Astrocyte (in vitro differentiated cells and primary cell): Measurements from ENCODE around the gene CMIP. TPM values are rescaled to one million over a fixed set of nuclear protein-coding genes. Genes with fewer than 3 reads are reported as not detected.

Experiments
- DNase-seq: peaks from one replicate; pipeline ENCODE4 v3.0.0-alpha.2; 2010; ENCODE audit warnings: low read depth
- FAIRE-seq: peaks from 2 replicates; lab custom pipeline; 2011; peaks lifted over from hg19 to GRCh38; lab: Jason Lieb, UNC
- H2AFZ ChIP-seq: 2 replicates; pipeline ENCODE4 v1.6.0; 2012; ENCODE audit warnings: low read depth, low read length, inconsistent platforms
- H3K27ac ChIP-seq: 2 replicates; pipeline ENCODE4 v1.5.1; 2011; ENCODE audit warnings: low read depth, low read length, inconsistent platforms
- H3K27me3 ChIP-seq: 2 replicates; pipeline ENCODE4 v1.6.0; 2011; ENCODE audit warnings: low read length, inconsistent platforms; ENCODE audit not compliant: insufficient read depth
- H3K36me3 ChIP-seq: 2 replicates; pipeline ENCODE4 v1.5.1; 2011; ENCODE audit warnings: low read length, inconsistent platforms; ENCODE audit not compliant: insufficient read depth
- H3K4me1 ChIP-seq: 2 replicates; pipeline ENCODE4 v1.5.1; 2011; ENCODE audit warnings: low read length, inconsistent platforms; ENCODE audit not compliant: insufficient read depth
- H3K4me2 ChIP-seq: 2 replicates; pipeline ENCODE4 v1.6.0; 2012; ENCODE audit warnings: low read length, inconsistent platforms
- H3K4me3 ChIP-seq: 2 replicates; pipeline ENCODE4 v1.5.1; 2011; ENCODE audit warnings: low read depth, mild to moderate bottlenecking, low read length, inconsistent platforms; ENCODE audit not compliant: insufficient read depth
- H3K79me2 ChIP-seq: 2 replicates; pipeline ENCODE4 v1.6.0; 2012; ENCODE audit warnings: mild to moderate bottlenecking, low read length, inconsistent platforms; ENCODE audit not compliant: insufficient read depth
- H3K9ac ChIP-seq: 2 replicates; pipeline ENCODE4 v1.6.0; 2012; ENCODE audit warnings: mild to moderate bottlenecking, low read length, inconsistent platforms
- H3K9me3 ChIP-seq: 2 replicates; pipeline ENCODE4 v1.5.1; 2012; ENCODE audit warnings: low read depth, mild to moderate bottlenecking, low read length, inconsistent platforms; ENCODE audit not compliant: insufficient read depth
- H4K20me1 ChIP-seq: 2 replicates; pipeline ENCODE4 v1.6.0; 2012; ENCODE audit warnings: low read length, inconsistent platforms; ENCODE audit not compliant: insufficient read depth
- H3K27ac Mint-ChIP-seq: one replicate; pipeline ENCODE4 v1.8.0; 2021; ENCODE audit warnings: mild to moderate bottlenecking, mixed read lengths; ENCODE audit not compliant: unreplicated experiment
- H3K27me3 Mint-ChIP-seq: one replicate; pipeline ENCODE4 v1.8.0; 2021; ENCODE audit warnings: low read depth, mixed read lengths; ENCODE audit not compliant: unreplicated experiment
- H3K36me3 Mint-ChIP-seq: one replicate; pipeline ENCODE4 v1.8.0; 2021; ENCODE audit warnings: low read depth, mixed read lengths; ENCODE audit not compliant: unreplicated experiment
- H3K4me1 Mint-ChIP-seq: one replicate; pipeline ENCODE4 v1.8.0; 2021; ENCODE audit warnings: low read depth, mixed read lengths; ENCODE audit not compliant: unreplicated experiment
- H3K4me3 Mint-ChIP-seq: one replicate; pipeline ENCODE4 v1.8.0; 2021; ENCODE audit warnings: mild to moderate bottlenecking, moderate library complexity, mixed read lengths; ENCODE audit not compliant: unreplicated experiment
- H3K9me3 Mint-ChIP-seq: one replicate; pipeline ENCODE4 v1.8.0; 2021; ENCODE audit warnings: mild to moderate bottlenecking, mixed read lengths; ENCODE audit not compliant: unreplicated experiment
- CTCF ChIP-seq: IDR thresholded peaks from 2 replicates; pipeline ENCODE4 v1.5.1; 2011; ENCODE audit warnings: low read depth, mild to moderate bottlenecking, inconsistent platforms, low read length, moderate library complexity; ENCODE audit not compliant: insufficient read depth
- EZH2 ChIP-seq: IDR thresholded peaks from 2 replicates; pipeline ENCODE4 v1.6.1; 2012; ENCODE audit warnings: mild to moderate bottlenecking, low read length, inconsistent platforms; ENCODE audit not compliant: insufficient read depth
- total RNA-seq: library from RNA; stranded (reverse); gene quantifications from 2 replicates; pipeline ENCODE4 v1.2.1, GENCODE V29; 2021

CMIP gene
- total RNA-seq, 1 donor from 2014 or later = 71.5 TPM

- peak overlapping the region; percentile 85 for H2AFZ ChIP-seq
- H3K4me2 ChIP-seq = peak overlapping the region; percentile 87
- H3K79me2 ChIP-seq = no peaks in the 10 kb centered on the region
- H3K4me1 Mint-ChIP-seq = peaks cover 9% of the 10 kb centered on the region
- FAIRE-seq (no peak), DNase-seq (peak; percentile 68)
- peaks cover 3% of the 10 kb centered on the region for H3K27me3 ChIP-seq
- peak overlapping the region; percentile 63 for H3K9ac ChIP-seq
- H3K27ac ChIP-seq = peak overlapping the region; percentile 24
- H3K27ac Mint-ChIP-seq = peak overlapping the region; percentile 64
- no peaks in the 10 kb centered on the region for H3K36me3 ChIP-seq
- H3K36me3 Mint-ChIP-seq = peaks cover 2% of the 10 kb centered on the region
- H3K4me3 ChIP-seq = peak overlapping the region; percentile 53
- peaks cover 12% of the 10 kb centered on the region for H3K4me1 ChIP-seq
- H4K20me1 ChIP-seq = no peaks in the 10 kb centered on the region
- H3K4me3 Mint-ChIP-seq = peak overlapping the region; percentile 76
- peaks cover 14% of the 10 kb centered on the region for H3K27me3 Mint-ChIP-seq
- TF ChIP-seq EZH2 = no peak
- TF ChIP-seq CTCF = peak; percentile 15
- H3K9me3 Mint-ChIP-seq = no peaks in the 10 kb centered on the region
- H3K9me3 ChIP-seq = no peaks in the 10 kb centered on the region
Observed at GRCh38 chr16:81730090-81731051, 285.8 kb downstream of the CMIP start.

GRCh38 chr16:81731649-81732048 is 287.0 kb downstream of the CMIP start:
- peaks cover 2% of the 10 kb centered on the region for H3K36me3 Mint-ChIP-seq
- Histone ChIP-seq H3K79me2 (no peaks in the 10 kb centered on the region), H3K27ac (no peak overlapping the region), H3K27me3 (no peaks in the 10 kb centered on the region), H3K9ac (no peak overlapping the region), H4K20me1 (no peaks in the 10 kb centered on the region), H2AFZ (no peak overlapping the region), H3K9me3 (no peaks in the 10 kb centered on the region), H3K4me2 (no peak overlapping the region), H3K36me3 (no peaks in the 10 kb centered on the region), H3K4me1 (peaks cover 12% of the 10 kb centered on the region), H3K4me3 (no peak overlapping the region)
- H3K4me3 Mint-ChIP-seq = no peak overlapping the region
- no peaks in the 10 kb centered on the region for H3K9me3 Mint-ChIP-seq
- TF ChIP-seq EZH2 (no peak), CTCF (no peak)
- H3K4me1 Mint-ChIP-seq = peaks cover 9% of the 10 kb centered on the region
- H3K27me3 Mint-ChIP-seq = peaks cover 12% of the 10 kb centered on the region
- DNase-seq (no peak), FAIRE-seq (no peak)
- H3K27ac Mint-ChIP-seq = no peak overlapping the region

GRCh38 chr16:81732699-81733098 is 288.1 kb downstream of the CMIP start:
- DNase-seq = no peak
- Histone ChIP-seq H3K27ac (no peak overlapping the region), H3K4me2 (no peak overlapping the region), H3K36me3 (no peaks in the 10 kb centered on the region), H3K79me2 (no peaks in the 10 kb centered on the region), H3K9ac (no peak overlapping the region), H3K9me3 (no peaks in the 10 kb centered on the region), H3K4me3 (no peak overlapping the region), H2AFZ (no peak overlapping the region), H3K27me3 (no peaks in the 10 kb centered on the region), H4K20me1 (no peaks in the 10 kb centered on the region), H3K4me1 (peaks cover 12% of the 10 kb centered on the region)
- Mint-ChIP-seq H3K4me3 (no peak overlapping the region), H3K36me3 (peaks cover 2% of the 10 kb centered on the region), H3K27me3 (peaks cover 4% of the 10 kb centered on the region), H3K9me3 (no peaks in the 10 kb centered on the region), H3K27ac (no peak overlapping the region), H3K4me1 (peaks cover 9% of the 10 kb centered on the region)
- FAIRE-seq = no peak
- TF ChIP-seq EZH2 (no peak), CTCF (no peak)
